Left lung (tissue), 10 donors: ENCODE data around the gene EGF. TPM values are rescaled to one million over a fixed set of nuclear protein-coding genes. Genes with fewer than 3 reads are reported as not detected.

Source experiments
- ATAC-seq: fragments of 200-7000 bp; cut with Tn5 transposase; one replicate; pipeline ENCODE4 v1.9.1; 2020; ENCODE audit warnings: moderate library complexity
- DNase-seq, 4 donors: peaks; one replicate each; pipeline ENCODE4 v3.0.0-alpha.2; 2013 to 2020
- H3K27ac ChIP-seq, 2 donors: fragments of 200-600 bp; sonication (generic) in 1 of 2; one replicate each; pipeline versions ENCODE4 v1.5.0 to v1.8.0; 2020 to 2021
- H3K27me3 ChIP-seq, 2 donors: fragments of 200-600 bp; sonication (generic) in 1 of 2; one replicate each; pipeline versions ENCODE4 v1.5.0 to v1.8.0; 2020 to 2021
- H3K36me3 ChIP-seq, 2 donors: fragments of 200-600 bp; sonication (generic) in 1 of 2; one replicate each; pipeline versions ENCODE4 v1.5.0 to v1.8.0; 2020 to 2021
- H3K4me1 ChIP-seq, 2 donors: fragments of 200-600 bp; one replicate each; pipeline ENCODE4 v1.8.0; 2021
- H3K4me3 ChIP-seq, 2 donors: fragments of 200-600 bp; sonication (generic) in 1 of 2; one replicate each; pipeline versions ENCODE4 v1.5.0 to v1.8.0; 2020 to 2021; ENCODE audit warnings: mild to moderate bottlenecking in 1 of 2
- H3K9me3 ChIP-seq, 2 donors: fragments of 200-600 bp; sonication (generic) in 1 of 2; one replicate each; pipeline versions ENCODE4 v1.5.0 to v1.8.0; 2020 to 2021
- intact Hi-C, 2 donors: fragments of 100-400 bp; cut with DNase I; formaldehyde crosslinking; loops; one replicate each; pipeline versions ENCODE4 v1.11.2 to v1.14.2; 2022
- polyA plus RNA-seq, 6 donors: library from polyadenylated mRNA; unstranded; fragments of 120-200 nt; gene quantifications; one replicate each; pipeline ENCODE4 v1.2.1, GENCODE V29; 2013; ENCODE audit not compliant: insufficient read length in 6 of 6
- total RNA-seq, 2 donors: library from RNA; stranded (reverse); fragmentation: NEBNext Ultra II Directional; extraction: Animal tissue kit (Norgen Biotek cat#: 25700); gene quantifications; one replicate each; pipeline ENCODE4 v1.2.1, GENCODE V29; 2021
- TF ChIP-seq, protein P1 (sequence below), 2 donors: fragments of 200-600 bp; sonication (generic) in 1 of 2; IDR thresholded peaks; one replicate each; pipeline versions ENCODE4 v1.5.0 to v1.8.0; 2021; ENCODE audit warnings: antibody characterized with exemption in 2 of 2
- donor health status: DM: no; HTN: yes; CAD: no.
- donor health status: DM: no; HTN: no; CAD: no.

Gene EGF
- total and polyA plus RNA-seq, 8 donors, result 0.45 to 4.3 (median 1.0) TPM

DNA sequence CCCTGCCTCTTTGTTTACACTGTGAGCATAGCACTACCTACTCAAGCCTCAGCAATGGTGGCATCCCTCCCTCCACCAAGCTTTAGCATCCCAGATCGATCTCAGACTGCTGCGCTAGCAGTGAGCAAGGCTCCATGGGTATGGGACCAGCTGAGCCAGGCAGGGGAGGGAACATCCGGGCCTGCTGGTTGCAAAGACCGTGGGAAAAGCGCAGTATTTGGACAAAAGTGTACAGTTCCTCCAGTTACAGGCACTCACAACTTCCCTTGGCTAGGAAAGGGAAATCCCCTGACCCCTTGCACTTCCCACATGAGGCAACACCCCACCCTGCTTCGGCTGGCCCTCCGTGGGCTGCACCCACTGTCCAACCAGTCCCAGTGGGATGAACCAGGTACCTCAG lies 26.5 kb downstream of the EGF start:
- no peaks in the 10 kb centered on the region for H3K36me3 ChIP-seq
- no peak for ATAC-seq
- TF ChIP-seq, protein P1, sequence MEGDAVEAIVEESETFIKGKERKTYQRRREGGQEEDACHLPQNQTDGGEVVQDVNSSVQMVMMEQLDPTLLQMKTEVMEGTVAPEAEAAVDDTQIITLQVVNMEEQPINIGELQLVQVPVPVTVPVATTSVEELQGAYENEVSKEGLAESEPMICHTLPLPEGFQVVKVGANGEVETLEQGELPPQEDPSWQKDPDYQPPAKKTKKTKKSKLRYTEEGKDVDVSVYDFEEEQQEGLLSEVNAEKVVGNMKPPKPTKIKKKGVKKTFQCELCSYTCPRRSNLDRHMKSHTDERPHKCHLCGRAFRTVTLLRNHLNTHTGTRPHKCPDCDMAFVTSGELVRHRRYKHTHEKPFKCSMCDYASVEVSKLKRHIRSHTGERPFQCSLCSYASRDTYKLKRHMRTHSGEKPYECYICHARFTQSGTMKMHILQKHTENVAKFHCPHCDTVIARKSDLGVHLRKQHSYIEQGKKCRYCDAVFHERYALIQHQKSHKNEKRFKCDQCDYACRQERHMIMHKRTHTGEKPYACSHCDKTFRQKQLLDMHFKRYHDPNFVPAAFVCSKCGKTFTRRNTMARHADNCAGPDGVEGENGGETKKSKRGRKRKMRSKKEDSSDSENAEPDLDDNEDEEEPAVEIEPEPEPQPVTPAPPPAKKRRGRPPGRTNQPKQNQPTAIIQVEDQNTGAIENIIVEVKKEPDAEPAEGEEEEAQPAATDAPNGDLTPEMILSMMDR (IDR thresholded peaks at IDR 0.05), result no peak
- no peak overlapping the region for H3K27ac ChIP-seq
- H3K4me3 ChIP-seq, result no peak overlapping the region
- H3K9me3 ChIP-seq, result peaks cover 0 to 4% of the 10 kb centered on the region in 2 donors
- no peaks in the 10 kb centered on the region for H3K4me1 ChIP-seq
- no peak for DNase-seq
- intact Hi-C loops, result no loop called here
- no peaks in the 10 kb centered on the region for H3K27me3 ChIP-seq

DNA sequence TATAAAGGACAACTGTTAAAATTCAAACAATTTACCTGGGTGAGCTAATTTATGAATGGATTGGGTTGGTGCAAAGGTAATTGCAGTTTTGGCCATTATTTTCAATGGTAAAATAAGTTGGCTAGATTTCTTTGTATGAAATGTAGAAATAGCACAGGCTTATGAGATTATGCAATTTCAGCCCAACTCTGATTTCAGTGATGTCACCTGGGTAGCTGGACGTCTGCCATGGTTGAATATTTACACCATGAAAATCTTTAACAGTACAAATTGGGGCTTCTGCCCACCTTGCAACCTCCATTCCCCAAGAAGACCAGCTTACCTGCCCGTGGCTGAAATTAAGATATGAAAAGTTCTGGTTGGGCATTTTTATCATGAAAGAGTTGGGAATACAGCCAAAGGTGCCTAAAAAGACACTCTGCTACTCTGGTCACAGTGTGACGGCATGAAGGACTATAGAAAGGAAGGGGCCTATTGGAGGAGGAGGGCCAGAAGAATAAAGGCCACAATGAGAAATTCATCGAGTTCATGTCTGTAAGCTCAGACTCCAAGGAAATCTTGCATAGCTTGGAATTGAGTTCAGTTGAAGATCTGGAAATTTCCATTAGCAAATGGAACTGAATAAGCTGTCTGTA lies 29.7 kb downstream of the EGF start:
- no peaks in the 10 kb centered on the region for H3K4me1 ChIP-seq
- no peak overlapping the region for H3K27ac ChIP-seq
- no peaks in the 10 kb centered on the region for H3K9me3 ChIP-seq
- DNase-seq (peak in 1 of 4 donors; percentile 2), ATAC-seq (no peak)
- H3K4me3 ChIP-seq, result no peak overlapping the region
- TF ChIP-seq, protein P1 (IDR thresholded peaks at IDR 0.05), result no peak
- intact Hi-C loops, result no loop called here
- no peaks in the 10 kb centered on the region for H3K36me3 ChIP-seq
- H3K27me3 ChIP-seq, result no peaks in the 10 kb centered on the region

DNA sequence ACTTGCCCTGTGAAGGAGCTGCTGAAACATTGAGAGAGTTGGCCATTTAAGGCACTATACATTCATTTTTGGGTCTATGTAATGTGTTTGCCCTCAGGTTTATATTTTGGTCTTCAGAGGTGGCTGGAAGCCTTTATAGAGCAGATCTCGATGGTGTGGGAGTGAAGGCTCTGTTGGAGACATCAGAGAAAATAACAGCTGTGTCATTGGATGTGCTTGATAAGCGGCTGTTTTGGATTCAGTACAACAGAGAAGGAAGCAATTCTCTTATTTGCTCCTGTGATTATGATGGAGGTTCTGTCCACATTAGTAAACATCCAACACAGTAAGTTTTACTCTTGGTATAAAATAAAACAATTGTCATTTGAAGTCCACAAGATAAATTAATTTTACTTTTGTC lies 31.1 kb downstream of the EGF start:
- intact Hi-C loops, result no loop called here
- ATAC-seq, result no peak
- no peaks in the 10 kb centered on the region for H3K9me3 ChIP-seq

DNA sequence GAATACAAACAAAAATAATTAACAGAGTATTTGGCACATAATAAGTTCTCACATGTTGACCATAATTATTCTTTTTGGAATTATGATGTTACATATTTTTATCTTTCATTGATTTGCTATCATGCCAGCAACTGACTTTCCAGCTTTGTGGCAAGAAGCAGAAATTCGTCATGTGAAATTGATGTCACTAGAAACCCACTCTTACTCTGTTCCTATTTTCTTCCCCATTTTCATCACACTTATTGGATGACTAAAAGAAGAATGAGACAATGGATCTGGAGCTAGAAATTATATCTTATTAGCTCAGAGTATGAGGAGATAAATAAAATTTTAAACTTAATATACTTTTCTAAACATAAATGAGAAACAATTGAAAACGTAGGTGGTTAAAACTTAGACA lies 31.9 kb downstream of the EGF start:
- no peak overlapping the region for H3K27ac ChIP-seq
- ATAC-seq (no peak), DNase-seq (no peak)
- H3K4me3 ChIP-seq, result no peak overlapping the region
- H3K9me3 ChIP-seq, result no peaks in the 10 kb centered on the region
- intact Hi-C loops, result no loop called here
- no peaks in the 10 kb centered on the region for H3K36me3 ChIP-seq
- H3K27me3 ChIP-seq, result no peaks in the 10 kb centered on the region
- no peaks in the 10 kb centered on the region for H3K4me1 ChIP-seq
- TF ChIP-seq, protein P1 (IDR thresholded peaks at IDR 0.05), result no peak

More for the DNA sequence above, 31.1 kb downstream of the EGF start:
- Histone ChIP-seq H3K36me3 (no peaks in the 10 kb centered on the region), H3K27me3 (no peaks in the 10 kb centered on the region), H3K27ac (no peak overlapping the region), H3K4me1 (no peaks in the 10 kb centered on the region), H3K4me3 (no peak overlapping the region)
- no peak for DNase-seq
- TF ChIP-seq, protein P1 (IDR thresholded peaks at IDR 0.05), result no peak

DNA sequence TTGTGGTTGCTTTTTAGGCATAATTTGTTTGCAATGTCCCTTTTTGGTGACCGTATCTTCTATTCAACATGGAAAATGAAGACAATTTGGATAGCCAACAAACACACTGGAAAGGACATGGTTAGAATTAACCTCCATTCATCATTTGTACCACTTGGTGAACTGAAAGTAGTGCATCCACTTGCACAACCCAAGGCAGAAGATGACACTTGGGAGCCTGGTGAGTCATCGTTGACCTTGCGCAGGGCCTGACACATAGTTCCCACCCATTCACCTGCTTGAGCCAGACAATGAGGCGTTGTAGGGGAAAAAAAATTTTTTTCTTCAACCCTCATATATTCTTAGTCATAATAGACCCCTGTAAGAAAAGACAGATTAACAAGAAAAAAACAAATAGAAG lies 32.4 kb downstream of the EGF start:
- no peaks in the 10 kb centered on the region for H3K27me3 ChIP-seq
- DNase-seq (no peak), ATAC-seq (no peak)
- no peaks in the 10 kb centered on the region for H3K36me3 ChIP-seq
- no peaks in the 10 kb centered on the region for H3K4me1 ChIP-seq
- intact Hi-C loops, result no loop called here
- H3K9me3 ChIP-seq, result no peaks in the 10 kb centered on the region
- H3K27ac ChIP-seq, result no peak overlapping the region
- TF ChIP-seq, protein P1 (IDR thresholded peaks at IDR 0.05), result no peak
- H3K4me3 ChIP-seq, result no peak overlapping the region
